Nephron (organoid): ENCODE measurements around the gene RAB5B.

Experiments used
- H3K27ac Mint-ChIP-seq, 3 experiments: 2 replicates each; pipeline ENCODE4 v1.8.0; 2020; ENCODE audit warnings: mixed read lengths in 3 of 3, mild to moderate bottlenecking in 2 of 3, moderate library complexity in 1 of 3
- H3K27me3 Mint-ChIP-seq: 2 replicates; pipeline ENCODE4 v1.8.0; 2021; ENCODE audit warnings: low read depth, mild to moderate bottlenecking, moderate library complexity, mixed read lengths
- H3K36me3 Mint-ChIP-seq: 2 replicates; pipeline ENCODE4 v1.8.0; 2020; ENCODE audit warnings: low read depth, mixed read lengths
- H3K4me1 Mint-ChIP-seq: 2 replicates; pipeline ENCODE4 v1.8.0; 2020; ENCODE audit warnings: mixed read lengths
- H3K4me3 Mint-ChIP-seq, 3 experiments: 2 replicates each; pipeline ENCODE4 v1.8.0; 2020; ENCODE audit warnings: mild to moderate bottlenecking in 3 of 3, mixed read lengths in 3 of 3, moderate library complexity in 2 of 3
- H3K9me3 Mint-ChIP-seq: 2 replicates; pipeline ENCODE4 v1.8.0; 2020; ENCODE audit warnings: mixed read lengths
- TF ChIP-seq, protein P1 (sequence below), 3 experiments: fragments of 200-600 bp; sonication (generic); IDR thresholded peaks; one replicate each; pipeline ENCODE4 v1.5.0; 2021; ENCODE audit warnings: antibody characterized with exemption in 3 of 3; ENCODE audit not compliant: unreplicated experiment in 3 of 3

The RAB5B gene

GRCh38 chr12:56034586-56035332, 60.9 kb downstream of the RAB5B start:
- peaks cover 75% of the 10 kb centered on the region for H3K36me3 Mint-ChIP-seq
- no peak overlapping the region for H3K4me3 Mint-ChIP-seq
- H3K27ac Mint-ChIP-seq, result no peak overlapping the region
- peaks cover 2% of the 10 kb centered on the region for H3K4me1 Mint-ChIP-seq
- no peaks in the 10 kb centered on the region for H3K27me3 Mint-ChIP-seq
- no peaks in the 10 kb centered on the region for H3K9me3 Mint-ChIP-seq
- TF ChIP-seq, protein P1, sequence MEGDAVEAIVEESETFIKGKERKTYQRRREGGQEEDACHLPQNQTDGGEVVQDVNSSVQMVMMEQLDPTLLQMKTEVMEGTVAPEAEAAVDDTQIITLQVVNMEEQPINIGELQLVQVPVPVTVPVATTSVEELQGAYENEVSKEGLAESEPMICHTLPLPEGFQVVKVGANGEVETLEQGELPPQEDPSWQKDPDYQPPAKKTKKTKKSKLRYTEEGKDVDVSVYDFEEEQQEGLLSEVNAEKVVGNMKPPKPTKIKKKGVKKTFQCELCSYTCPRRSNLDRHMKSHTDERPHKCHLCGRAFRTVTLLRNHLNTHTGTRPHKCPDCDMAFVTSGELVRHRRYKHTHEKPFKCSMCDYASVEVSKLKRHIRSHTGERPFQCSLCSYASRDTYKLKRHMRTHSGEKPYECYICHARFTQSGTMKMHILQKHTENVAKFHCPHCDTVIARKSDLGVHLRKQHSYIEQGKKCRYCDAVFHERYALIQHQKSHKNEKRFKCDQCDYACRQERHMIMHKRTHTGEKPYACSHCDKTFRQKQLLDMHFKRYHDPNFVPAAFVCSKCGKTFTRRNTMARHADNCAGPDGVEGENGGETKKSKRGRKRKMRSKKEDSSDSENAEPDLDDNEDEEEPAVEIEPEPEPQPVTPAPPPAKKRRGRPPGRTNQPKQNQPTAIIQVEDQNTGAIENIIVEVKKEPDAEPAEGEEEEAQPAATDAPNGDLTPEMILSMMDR (IDR thresholded peaks at IDR 0.05; ENCODE audit: unreplicated experiment in 3 of 3), result no peak

- H3K9me3 Mint-ChIP-seq, result no peaks in the 10 kb centered on the region
- no peak overlapping the region for H3K4me3 Mint-ChIP-seq
- H3K27me3 Mint-ChIP-seq, result no peaks in the 10 kb centered on the region
- H3K4me1 Mint-ChIP-seq, result peaks cover 13% of the 10 kb centered on the region
- TF ChIP-seq, protein P1 (IDR thresholded peaks at IDR 0.05; ENCODE audit: unreplicated experiment in 3 of 3), result no peak
- H3K27ac Mint-ChIP-seq, result peak overlapping the region in 1 of 3 experiments; percentile 90
- H3K36me3 Mint-ChIP-seq, result peaks cover 61% of the 10 kb centered on the region
Measured at GRCh38 chr12:56037161-56037560, 63.3 kb downstream of the RAB5B start.

DNA sequence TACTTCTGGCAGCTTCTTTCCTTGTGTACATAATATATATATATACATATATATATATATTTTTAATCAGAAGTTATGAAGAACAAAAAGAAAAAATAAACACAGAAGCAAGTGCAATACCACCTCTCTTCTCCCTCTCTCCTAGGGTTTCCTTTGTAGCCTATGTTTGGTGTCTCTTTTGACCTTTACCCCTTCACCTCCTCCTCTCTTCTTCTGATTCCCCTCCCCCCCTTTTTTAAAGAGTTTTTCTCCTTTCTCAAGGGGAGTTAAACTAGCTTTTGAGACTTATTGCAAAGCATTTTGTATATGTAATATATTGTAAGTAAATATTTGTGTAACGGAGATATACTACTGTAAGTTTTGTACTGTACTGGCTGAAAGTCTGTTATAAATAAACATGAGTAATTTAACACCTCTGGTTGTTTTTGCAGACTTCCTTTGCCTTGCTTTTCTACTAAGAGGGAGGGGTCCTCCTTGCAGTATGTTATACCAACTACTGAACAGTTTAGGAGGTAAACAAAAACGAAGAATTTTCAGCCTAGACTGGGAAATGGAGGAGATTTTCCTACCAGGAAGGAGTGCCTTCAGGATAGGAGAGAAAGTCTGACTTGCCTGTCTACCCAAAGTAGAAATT, 64.3 kb downstream of the RAB5B start:
- H3K36me3 Mint-ChIP-seq, result peaks cover 58% of the 10 kb centered on the region
- no peaks in the 10 kb centered on the region for H3K9me3 Mint-ChIP-seq
- no peaks in the 10 kb centered on the region for H3K27me3 Mint-ChIP-seq
- H3K27ac Mint-ChIP-seq, result peak overlapping the region in 2 of 3 experiments; percentile 35 to 90
- H3K4me1 Mint-ChIP-seq, result peaks cover 21% of the 10 kb centered on the region
- TF ChIP-seq, protein P1 (IDR thresholded peaks at IDR 0.05; ENCODE audit: unreplicated experiment in 3 of 3), result no peak
- no peak overlapping the region for H3K4me3 Mint-ChIP-seq

- Mint-ChIP-seq H3K36me3 (peaks cover 60% of the 10 kb centered on the region), H3K27ac (peak overlapping the region in 2 of 3 experiments; percentile 97 to 98), H3K4me3 (no peak overlapping the region)
Measured at GRCh38 chr12:56040151-56040550, 66.3 kb downstream of the RAB5B start.

GRCh38 chr12:56040963-56041551, 67.2 kb downstream of the RAB5B start:
- Mint-ChIP-seq H3K36me3 (peaks cover 55% of the 10 kb centered on the region), H3K27ac (peak overlapping the region; percentile 97 to 98 (median 98)), H3K27me3 (no peaks in the 10 kb centered on the region), H3K4me3 (peak overlapping the region; percentile 94 to 98 (median 97)), H3K4me1 (peaks cover 24% of the 10 kb centered on the region), H3K9me3 (no peaks in the 10 kb centered on the region)
- TF ChIP-seq, protein P1 (IDR thresholded peaks at IDR 0.05; ENCODE audit: unreplicated experiment in 3 of 3), result no peak

More at GRCh38 chr12:56040151-56040550, 66.3 kb downstream of the RAB5B start:
- no peaks in the 10 kb centered on the region for H3K9me3 Mint-ChIP-seq
- TF ChIP-seq, protein P1 (IDR thresholded peaks at IDR 0.05; ENCODE audit: unreplicated experiment in 3 of 3), result no peak
- H3K27me3 Mint-ChIP-seq, result no peaks in the 10 kb centered on the region
- H3K4me1 Mint-ChIP-seq, result peaks cover 24% of the 10 kb centered on the region
